BLaER1 treated with 17β-estradiol and CSF1 and Interleukin-3, amounts not matched to agents 10 nM and 100 nM (cell line): ENCODE results near the gene MYLK.

ENCODE experiments used
- H3K27ac ChIP-seq, 11 experiments: shearing (Covaris generic); formaldehyde crosslinking; 2 replicates each; pipeline ENCODE4 v1.8.1; 2022
- H3K27me3 ChIP-seq, 11 experiments: shearing (Covaris generic); formaldehyde crosslinking; 2 replicates each; pipeline ENCODE4 v1.8.1; 2022
- H3K36me3 ChIP-seq, 11 experiments: shearing (Covaris generic); formaldehyde crosslinking; 2 replicates each; pipeline ENCODE4 v1.8.1; 2022
- H3K4me1 ChIP-seq, 10 experiments: shearing (Covaris generic); formaldehyde crosslinking; 2 replicates each; pipeline ENCODE4 v1.8.1; 2022
- H3K4me2 ChIP-seq, 11 experiments: shearing (Covaris generic); formaldehyde crosslinking; 2 replicates each; pipeline ENCODE4 v1.8.1; 2022
- H3K4me3 ChIP-seq, 10 experiments: shearing (Covaris generic); formaldehyde crosslinking; 2 replicates each; pipeline ENCODE4 v1.8.1; 2022
- H3K9ac ChIP-seq, 11 experiments: shearing (Covaris generic); formaldehyde crosslinking; 2 replicates each; pipeline ENCODE4 v1.8.1; 2022
- H3K9me3 ChIP-seq, 11 experiments: shearing (Covaris generic); formaldehyde crosslinking; replicated peaks in 1 of 11; 2 replicates each; pipeline ENCODE4 v1.8.1; 2022
- H4K20me1 ChIP-seq, 11 experiments: shearing (Covaris generic); formaldehyde crosslinking; 2 replicates each; pipeline ENCODE4 v1.8.1; 2022
- Cebpa-rat ChIP-seq, 11 experiments: shearing (Covaris generic); IDR thresholded peaks; 2 replicates each; pipeline ENCODE4 v1.8.1; 2022

MYLK gene

GRCh38 chr3:123801474-123801873 is 82.7 kb downstream of the MYLK start:
- Histone ChIP-seq H4K20me1 (no peaks in the 10 kb centered on the region; a peak in 1 of 22 replicates), H3K4me1 (peaks cover 0 to 36% (median 9%) of the 10 kb centered on the region in 10 experiments; a peak in 12 of 20 replicates), H3K36me3 (peaks cover 0 to 49% (median 7%) of the 10 kb centered on the region in 11 experiments; a peak in 11 of 22 replicates), H3K4me2 (0 out of 22 replicates have a peak overlapping the region, but pooled peaks of 1 of the 11 experiments have one; percentile 2), H3K9me3 (no peaks in the 10 kb centered on the region), H3K27me3 (no peaks in the 10 kb centered on the region), H3K27ac (no peak overlapping the region), H3K4me3 (no peak overlapping the region), H3K9ac (no peak overlapping the region)
- TF ChIP-seq Cebpa-rat (IDR thresholded peaks at IDR 0.05): no peak

GRCh38 chr3:123800362-123800682 is 83.8 kb downstream of the MYLK start:
- no peak for TF ChIP-seq Cebpa-rat (IDR thresholded peaks at IDR 0.05)
- Histone ChIP-seq H3K27ac (no peak overlapping the region), H3K4me1 (peaks cover 0 to 33% (median 9%) of the 10 kb centered on the region in 10 experiments; a peak in 12 of 20 replicates)

GRCh38 chr3:123799544-123800361 is 84.4 kb downstream of the MYLK start:
- Histone ChIP-seq H3K9ac (no peak overlapping the region), H3K9me3 (no peaks in the 10 kb centered on the region), H3K27me3 (no peaks in the 10 kb centered on the region), H4K20me1 (no peaks in the 10 kb centered on the region; a peak in 1 of 22 replicates), H3K27ac (no peak overlapping the region), H3K4me2 (no peak overlapping the region), H3K4me1 (peaks cover 0 to 29% (median 9%) of the 10 kb centered on the region in 10 experiments; a peak in 12 of 20 replicates), H3K36me3 (peaks cover 0 to 42% (median 7%) of the 10 kb centered on the region in 11 experiments; a peak in 10 of 22 replicates), H3K4me3 (no peak overlapping the region)
- no peak for TF ChIP-seq Cebpa-rat (IDR thresholded peaks at IDR 0.05)

More at GRCh38 chr3:123800362-123800682, 83.8 kb downstream of the MYLK start:
- peaks cover 0 to 45% (median 7%) of the 10 kb centered on the region in 11 experiments; a peak in 10 of 22 replicates for H3K36me3 ChIP-seq
- H3K9ac ChIP-seq: no peak overlapping the region
- no peak overlapping the region for H3K4me3 ChIP-seq
- no peak overlapping the region for H3K4me2 ChIP-seq
- H3K9me3 ChIP-seq: no peaks in the 10 kb centered on the region
- H4K20me1 ChIP-seq: no peaks in the 10 kb centered on the region; a peak in 1 of 22 replicates
- H3K27me3 ChIP-seq: no peaks in the 10 kb centered on the region

DNA sequence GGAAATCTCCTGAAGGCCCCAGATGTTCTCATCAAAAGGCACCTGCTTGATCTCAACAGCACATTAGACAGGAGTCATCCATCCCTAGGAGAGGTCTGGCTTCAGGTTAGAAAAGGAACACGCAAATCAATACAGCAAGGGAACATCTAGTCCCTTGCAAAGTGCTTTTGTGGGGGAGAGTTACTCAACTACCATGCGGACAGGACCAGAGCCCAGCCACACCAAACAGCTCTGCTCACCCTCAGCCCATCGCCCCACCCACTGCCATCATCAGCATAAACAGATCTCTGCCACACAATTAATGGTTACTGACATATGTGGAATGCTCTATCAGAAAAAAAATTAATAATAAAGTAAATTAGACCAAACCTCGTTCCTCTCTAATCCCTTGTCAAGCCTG is 85.6 kb downstream of the MYLK start:
- H3K4me3 ChIP-seq: no peak overlapping the region
- H3K27ac ChIP-seq: no peak overlapping the region
- H3K9ac ChIP-seq: no peak overlapping the region
- no peak overlapping the region for H3K4me2 ChIP-seq
- TF ChIP-seq Cebpa-rat (IDR thresholded peaks at IDR 0.05): no peak
- peaks cover 0 to 46% (median 15%) of the 10 kb centered on the region in 11 experiments; a peak in 11 of 22 replicates for H3K36me3 ChIP-seq
- no peaks in the 10 kb centered on the region; a peak in 2 of 22 replicates for H4K20me1 ChIP-seq
- no peaks in the 10 kb centered on the region for H3K9me3 ChIP-seq
- peaks cover 0 to 20% (median 9%) of the 10 kb centered on the region in 10 experiments; a peak in 11 of 20 replicates for H3K4me1 ChIP-seq
- H3K27me3 ChIP-seq: no peaks in the 10 kb centered on the region

- H3K4me2 ChIP-seq: no peak overlapping the region
- H3K9me3 ChIP-seq: 0 out of 22 replicates have a peak, but pooled peaks cover 0 to 4% (median 0%) of the 10 kb centered on the region in 11 experiments
- H3K27me3 ChIP-seq: no peaks in the 10 kb centered on the region
- H3K27ac ChIP-seq: no peak overlapping the region
- peaks cover 0 to 68% (median 37%) of the 10 kb centered on the region in 11 experiments; a peak in 15 of 22 replicates for H3K36me3 ChIP-seq
- H3K4me1 ChIP-seq: peaks cover 0 to 10% (median 5%) of the 10 kb centered on the region in 10 experiments; a peak in 8 of 20 replicates
- H4K20me1 ChIP-seq: no peaks in the 10 kb centered on the region; a peak in 1 of 22 replicates
- no peak overlapping the region for H3K4me3 ChIP-seq
- H3K9ac ChIP-seq: no peak overlapping the region
- no peak for TF ChIP-seq Cebpa-rat (IDR thresholded peaks at IDR 0.05)
Observed at GRCh38 chr3:123795471-123796251, 88.5 kb downstream of the MYLK start.

DNA sequence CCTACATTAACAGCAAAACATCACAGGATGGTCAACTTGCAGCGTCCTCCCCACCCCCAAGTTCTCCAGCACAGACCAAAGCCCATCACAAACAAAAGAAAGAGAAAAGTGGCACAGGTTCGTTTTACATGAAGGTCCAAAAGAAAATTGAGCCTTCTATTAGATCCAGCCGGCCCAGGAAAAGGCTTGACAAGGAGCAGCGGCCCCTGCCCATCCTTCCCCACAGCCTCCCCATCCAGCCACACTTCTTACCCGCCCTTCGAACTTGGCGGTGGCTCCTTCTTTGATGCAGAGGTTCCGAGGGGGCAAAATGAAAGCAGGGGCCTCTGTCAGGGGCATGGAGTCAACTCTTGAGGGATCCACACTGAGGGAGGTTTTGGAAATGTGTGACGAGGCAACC is 90.7 kb downstream of the MYLK start:
- no peak overlapping the region for H3K4me3 ChIP-seq
- peaks cover 0 to 73% (median 45%) of the 10 kb centered on the region in 11 experiments; a peak in 15 of 22 replicates for H3K36me3 ChIP-seq
- H3K9ac ChIP-seq: no peak overlapping the region
- H3K4me1 ChIP-seq: peaks cover 4 to 22% (median 12%) of the 10 kb centered on the region in 10 experiments; a peak in 10 of 20 replicates
- TF ChIP-seq Cebpa-rat (IDR thresholded peaks at IDR 0.05): no peak
- H3K27ac ChIP-seq: no peak overlapping the region
- H3K4me2 ChIP-seq: no peak overlapping the region
- no peaks in the 10 kb centered on the region for H3K27me3 ChIP-seq
- H3K9me3 ChIP-seq: 0 out of 22 replicates have a peak, but pooled peaks cover 0 to 4% (median 0%) of the 10 kb centered on the region in 11 experiments
- no peaks in the 10 kb centered on the region; a peak in 1 of 22 replicates for H4K20me1 ChIP-seq

DNA sequence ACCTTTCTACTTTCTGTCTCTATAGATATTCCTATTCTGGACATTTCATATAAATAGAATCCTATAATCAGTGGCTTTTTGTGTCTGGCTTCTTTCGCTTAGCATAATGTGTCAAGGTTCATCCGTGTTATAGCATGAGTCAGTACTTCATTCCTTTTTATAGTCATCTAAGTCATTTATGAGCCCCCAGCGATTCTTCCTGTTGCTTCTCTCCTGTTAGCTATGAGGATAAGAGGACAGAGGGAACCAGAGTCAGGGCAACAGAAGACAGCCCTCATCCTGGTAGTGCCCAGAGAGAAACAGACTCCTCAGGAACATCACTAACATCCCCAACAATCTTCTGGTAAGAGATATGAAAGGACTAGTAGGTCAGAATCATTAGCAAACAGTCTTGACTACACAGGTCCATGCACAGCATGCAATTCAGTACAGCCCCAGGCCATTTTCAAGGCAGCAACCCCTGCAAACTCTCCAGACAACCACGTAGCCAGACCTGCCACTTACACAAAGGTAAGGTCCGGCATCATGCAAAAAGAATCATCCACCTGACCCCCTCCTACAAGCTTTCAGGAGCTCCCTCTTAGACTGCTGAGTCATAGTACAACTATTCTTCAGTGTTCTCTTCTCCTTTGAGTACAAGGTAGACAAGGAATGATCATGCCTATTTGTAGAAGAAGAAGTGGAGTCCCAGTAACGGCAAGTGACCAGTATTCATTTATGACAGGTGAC is 91.5 kb downstream of the MYLK start:
- H3K4me1 ChIP-seq: peaks cover 4 to 22% (median 12%) of the 10 kb centered on the region in 10 experiments; a peak in 10 of 20 replicates
- no peak for TF ChIP-seq Cebpa-rat (IDR thresholded peaks at IDR 0.05)
- no peak overlapping the region for H3K4me3 ChIP-seq
- no peaks in the 10 kb centered on the region; a peak in 1 of 22 replicates for H4K20me1 ChIP-seq
- H3K4me2 ChIP-seq: no peak overlapping the region
- peaks cover 0 to 70% (median 38%) of the 10 kb centered on the region in 11 experiments; a peak in 15 of 22 replicates for H3K36me3 ChIP-seq
- no peaks in the 10 kb centered on the region for H3K27me3 ChIP-seq
- H3K27ac ChIP-seq: no peak overlapping the region
- H3K9ac ChIP-seq: no peak overlapping the region
- H3K9me3 ChIP-seq: 0 out of 22 replicates have a peak, but pooled peaks cover 0 to 4% (median 0%) of the 10 kb centered on the region in 11 experiments

DNA sequence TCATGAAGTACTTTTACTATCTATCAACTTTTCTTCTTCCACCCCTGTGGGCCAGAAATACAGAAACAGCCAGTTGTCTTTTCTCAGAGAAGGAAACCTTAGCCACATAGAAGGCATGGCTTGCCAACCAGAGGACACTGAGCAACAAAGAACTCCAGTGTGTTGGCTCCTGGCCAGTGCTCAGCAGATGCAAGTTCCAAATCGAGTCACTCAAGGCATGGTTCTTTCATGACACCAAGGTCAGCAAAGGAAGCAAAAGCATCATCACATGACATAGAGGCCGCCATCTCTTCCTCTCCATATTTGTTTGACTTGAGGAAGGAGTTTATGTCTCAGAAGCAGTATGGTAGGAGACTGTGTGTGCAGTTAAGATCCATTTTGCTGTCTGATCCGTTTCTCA is 92.2 kb downstream of the MYLK start:
- Histone ChIP-seq H3K4me1 (peaks cover 4 to 26% (median 12%) of the 10 kb centered on the region in 10 experiments; a peak in 10 of 20 replicates), H3K4me3 (no peak overlapping the region), H3K27ac (no peak overlapping the region), H4K20me1 (no peaks in the 10 kb centered on the region; a peak in 1 of 22 replicates), H3K27me3 (no peaks in the 10 kb centered on the region), H3K9me3 (0 out of 22 replicates have a peak, but pooled peaks cover 0 to 4% (median 0%) of the 10 kb centered on the region in 11 experiments), H3K4me2 (peak overlapping the region in 1 of 11 experiments; percentile 29; a peak in 2 of 22 replicates), H3K9ac (no peak overlapping the region), H3K36me3 (peaks cover 0 to 72% (median 42%) of the 10 kb centered on the region in 11 experiments; a peak in 15 of 22 replicates)
- no peak for TF ChIP-seq Cebpa-rat (IDR thresholded peaks at IDR 0.05)
